Measurements from ENCODE around the gene SNX15.

DNA sequence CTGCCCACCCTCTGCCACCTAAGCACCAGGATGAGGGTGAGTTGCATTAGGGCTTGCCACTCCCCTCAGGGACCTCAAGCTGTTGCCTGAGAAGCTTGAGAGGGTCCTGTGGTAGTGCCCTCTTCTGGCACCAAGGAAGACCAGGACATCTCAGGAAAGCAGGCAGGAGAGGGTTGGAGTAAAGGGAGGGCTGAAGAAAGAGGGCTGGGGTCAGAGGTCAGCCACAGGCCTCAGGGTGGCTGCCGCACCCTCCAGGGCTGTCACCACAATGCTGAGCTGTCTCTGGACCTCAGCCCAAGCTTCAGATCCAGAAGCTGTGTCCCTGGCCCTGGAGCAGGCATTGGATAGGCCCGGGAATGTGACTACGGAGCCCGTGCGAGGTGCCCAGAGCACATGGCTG is 17.8 kb downstream of the SNX15 start:
- TF ChIP-seq CTCF (conservative IDR thresholded peaks at IDR 0.05; ENCODE audit: low read length) (no peak), EZH2phosphoT487 (IDR thresholded peaks at IDR 0.05; ENCODE audit: borderline replicate concordance) (no peak)

All from Loucy (cell line).